HL-60 (cell line): ENCODE data around the gene RNF220.
A peak's percentile ranks its signal among the peaks of the same experiment; 100 is the strongest.

Experiments used
- DNase-seq, 2 experiments: peaks; one replicate each; pipeline ENCODE4 v3.0.0-alpha.2; 2010 to 2020; ENCODE audit warnings: low read depth in 1 of 2, low spot score in 1 of 2
- H3K27ac ChIP-seq: fragments of 250-450 bp; sonication (Bioruptor Pico); replicated peaks from 2 replicates; pipeline ENCODE4 v1.5.1; 2020; ENCODE audit warnings: mild to moderate bottlenecking, moderate library complexity
- H3K27me3 ChIP-seq: fragments of 250-450 bp; sonication (Bioruptor Pico); 2 replicates; pipeline ENCODE4 v1.5.1; 2021; ENCODE audit warnings: mild to moderate bottlenecking, moderate library complexity; ENCODE audit not compliant: insufficient read depth, poor library complexity, severe bottlenecking
- H3K4me3 ChIP-seq: replicated peaks from 2 replicates; pipeline ENCODE4 v1.5.1; 2011; ENCODE audit warnings: mild to moderate bottlenecking, control low read depth, low read length; ENCODE audit not compliant: insufficient read depth
- GABPA ChIP-seq: IDR thresholded peaks from 2 replicates; pipeline ENCODE4 v1.6.1; 2012; ENCODE audit warnings: low read depth
- POLR2AphosphoS5 ChIP-seq: IDR thresholded peaks from 2 replicates; pipeline ENCODE4 v1.6.1; 2012; ENCODE audit warnings: low read depth
- SPI1 ChIP-seq: IDR thresholded peaks from 2 replicates; pipeline ENCODE4 v1.6.1; 2012; ENCODE audit warnings: low read depth, mild to moderate bottlenecking, borderline replicate concordance
- TF ChIP-seq, protein P1 (sequence below): IDR thresholded peaks from one replicate; pipeline ENCODE4 v1.5.1; 2011; ENCODE audit warnings: low read length, control low read depth, inconsistent platforms; ENCODE audit not compliant: insufficient read depth
- TF ChIP-seq, protein P2 (sequence below): IDR thresholded peaks from 2 replicates; pipeline ENCODE4 v1.6.1; 2012; ENCODE audit warnings: low read depth; ENCODE audit not compliant: insufficient replicate concordance

Gene RNF220

DNA sequence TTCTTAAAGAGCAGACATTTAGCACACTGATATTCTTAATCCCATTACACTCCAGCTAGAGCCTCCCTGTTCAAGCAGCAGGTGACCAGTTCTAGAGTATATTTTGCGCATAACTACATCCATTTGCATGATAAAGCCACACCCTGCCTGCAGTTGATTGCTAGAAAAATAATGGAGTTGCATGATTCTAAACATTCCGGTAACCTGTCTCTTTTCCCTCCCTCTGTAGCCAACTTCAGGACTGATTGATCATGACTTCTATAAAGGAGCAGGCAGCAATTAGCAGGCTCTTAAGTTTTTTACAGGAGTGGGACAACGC lies 284.4 kb downstream of the RNF220 start:
- Histone ChIP-seq H3K27me3 (no peaks in the 10 kb centered on the region), H3K27ac (no peak overlapping the region), H3K4me3 (no peak overlapping the region)
- TF ChIP-seq GABPA (no peak), SPI1 (no peak)
- TF ChIP-seq, protein P1, sequence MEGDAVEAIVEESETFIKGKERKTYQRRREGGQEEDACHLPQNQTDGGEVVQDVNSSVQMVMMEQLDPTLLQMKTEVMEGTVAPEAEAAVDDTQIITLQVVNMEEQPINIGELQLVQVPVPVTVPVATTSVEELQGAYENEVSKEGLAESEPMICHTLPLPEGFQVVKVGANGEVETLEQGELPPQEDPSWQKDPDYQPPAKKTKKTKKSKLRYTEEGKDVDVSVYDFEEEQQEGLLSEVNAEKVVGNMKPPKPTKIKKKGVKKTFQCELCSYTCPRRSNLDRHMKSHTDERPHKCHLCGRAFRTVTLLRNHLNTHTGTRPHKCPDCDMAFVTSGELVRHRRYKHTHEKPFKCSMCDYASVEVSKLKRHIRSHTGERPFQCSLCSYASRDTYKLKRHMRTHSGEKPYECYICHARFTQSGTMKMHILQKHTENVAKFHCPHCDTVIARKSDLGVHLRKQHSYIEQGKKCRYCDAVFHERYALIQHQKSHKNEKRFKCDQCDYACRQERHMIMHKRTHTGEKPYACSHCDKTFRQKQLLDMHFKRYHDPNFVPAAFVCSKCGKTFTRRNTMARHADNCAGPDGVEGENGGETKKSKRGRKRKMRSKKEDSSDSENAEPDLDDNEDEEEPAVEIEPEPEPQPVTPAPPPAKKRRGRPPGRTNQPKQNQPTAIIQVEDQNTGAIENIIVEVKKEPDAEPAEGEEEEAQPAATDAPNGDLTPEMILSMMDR: no peak
- no peak for DNase-seq

DNA sequence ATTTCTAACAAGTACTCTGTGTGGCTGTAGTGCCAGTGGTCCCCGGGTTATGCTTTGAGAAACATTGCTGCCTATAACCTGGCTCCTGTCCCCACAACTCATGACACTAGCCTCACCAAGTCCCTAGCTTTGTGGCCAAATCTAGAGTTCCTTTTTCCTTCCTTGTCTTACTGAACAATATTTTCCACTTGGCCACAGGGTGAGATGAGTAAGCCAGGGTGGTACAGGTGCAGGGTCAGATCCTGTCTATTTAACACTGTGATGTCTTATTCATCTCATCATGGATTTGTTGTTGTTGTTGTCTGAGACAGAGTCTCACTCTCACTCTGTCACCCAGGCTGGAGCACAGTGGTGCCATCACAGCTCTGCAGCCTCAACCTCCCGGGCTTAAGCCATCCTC lies 288.1 kb downstream of the RNF220 start:
- TF ChIP-seq GABPA: no peak
- TF ChIP-seq, protein P2, sequence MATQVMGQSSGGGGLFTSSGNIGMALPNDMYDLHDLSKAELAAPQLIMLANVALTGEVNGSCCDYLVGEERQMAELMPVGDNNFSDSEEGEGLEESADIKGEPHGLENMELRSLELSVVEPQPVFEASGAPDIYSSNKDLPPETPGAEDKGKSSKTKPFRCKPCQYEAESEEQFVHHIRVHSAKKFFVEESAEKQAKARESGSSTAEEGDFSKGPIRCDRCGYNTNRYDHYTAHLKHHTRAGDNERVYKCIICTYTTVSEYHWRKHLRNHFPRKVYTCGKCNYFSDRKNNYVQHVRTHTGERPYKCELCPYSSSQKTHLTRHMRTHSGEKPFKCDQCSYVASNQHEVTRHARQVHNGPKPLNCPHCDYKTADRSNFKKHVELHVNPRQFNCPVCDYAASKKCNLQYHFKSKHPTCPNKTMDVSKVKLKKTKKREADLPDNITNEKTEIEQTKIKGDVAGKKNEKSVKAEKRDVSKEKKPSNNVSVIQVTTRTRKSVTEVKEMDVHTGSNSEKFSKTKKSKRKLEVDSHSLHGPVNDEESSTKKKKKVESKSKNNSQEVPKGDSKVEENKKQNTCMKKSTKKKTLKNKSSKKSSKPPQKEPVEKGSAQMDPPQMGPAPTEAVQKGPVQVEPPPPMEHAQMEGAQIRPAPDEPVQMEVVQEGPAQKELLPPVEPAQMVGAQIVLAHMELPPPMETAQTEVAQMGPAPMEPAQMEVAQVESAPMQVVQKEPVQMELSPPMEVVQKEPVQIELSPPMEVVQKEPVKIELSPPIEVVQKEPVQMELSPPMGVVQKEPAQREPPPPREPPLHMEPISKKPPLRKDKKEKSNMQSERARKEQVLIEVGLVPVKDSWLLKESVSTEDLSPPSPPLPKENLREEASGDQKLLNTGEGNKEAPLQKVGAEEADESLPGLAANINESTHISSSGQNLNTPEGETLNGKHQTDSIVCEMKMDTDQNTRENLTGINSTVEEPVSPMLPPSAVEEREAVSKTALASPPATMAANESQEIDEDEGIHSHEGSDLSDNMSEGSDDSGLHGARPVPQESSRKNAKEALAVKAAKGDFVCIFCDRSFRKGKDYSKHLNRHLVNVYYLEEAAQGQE: no peak
- TF ChIP-seq POLR2AphosphoS5: no peak
- TF ChIP-seq, protein P1: no peak
- TF ChIP-seq SPI1: peak; percentile 54; the same call in 1 of the 2 replicates
- peak in 1 of 2 experiments; percentile 34 for DNase-seq
- Histone ChIP-seq H3K27me3 (no peaks in the 10 kb centered on the region), H3K4me3 (no peak overlapping the region), H3K27ac (no peak overlapping the region)

DNA sequence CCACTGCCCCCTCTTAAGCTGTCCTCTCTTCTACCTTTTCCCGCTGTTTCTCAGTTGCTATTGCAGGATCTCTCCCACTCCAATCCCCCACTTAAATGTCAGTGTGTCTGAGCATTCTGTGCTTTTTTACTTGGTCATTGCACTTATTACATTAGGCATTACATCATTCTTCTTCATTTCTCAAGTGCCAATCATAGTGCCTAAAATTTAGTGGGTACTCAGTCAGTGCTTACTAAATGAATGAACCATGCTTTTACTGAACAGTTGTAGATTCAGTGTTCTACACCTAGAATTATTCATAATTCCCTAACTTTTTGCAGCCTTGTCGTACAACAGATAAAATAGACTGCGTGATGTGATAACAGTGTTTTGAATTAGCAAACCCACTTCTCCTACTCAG lies 288.8 kb downstream of the RNF220 start:
- H3K27me3 ChIP-seq: no peaks in the 10 kb centered on the region
- no peak for TF ChIP-seq SPI1
- TF ChIP-seq, protein P1: no peak
- TF ChIP-seq, protein P2: no peak
- no peak for TF ChIP-seq POLR2AphosphoS5
- no peak for TF ChIP-seq GABPA
- no peak for DNase-seq
- H3K4me3 ChIP-seq: no peak overlapping the region
- no peak overlapping the region for H3K27ac ChIP-seq

DNA sequence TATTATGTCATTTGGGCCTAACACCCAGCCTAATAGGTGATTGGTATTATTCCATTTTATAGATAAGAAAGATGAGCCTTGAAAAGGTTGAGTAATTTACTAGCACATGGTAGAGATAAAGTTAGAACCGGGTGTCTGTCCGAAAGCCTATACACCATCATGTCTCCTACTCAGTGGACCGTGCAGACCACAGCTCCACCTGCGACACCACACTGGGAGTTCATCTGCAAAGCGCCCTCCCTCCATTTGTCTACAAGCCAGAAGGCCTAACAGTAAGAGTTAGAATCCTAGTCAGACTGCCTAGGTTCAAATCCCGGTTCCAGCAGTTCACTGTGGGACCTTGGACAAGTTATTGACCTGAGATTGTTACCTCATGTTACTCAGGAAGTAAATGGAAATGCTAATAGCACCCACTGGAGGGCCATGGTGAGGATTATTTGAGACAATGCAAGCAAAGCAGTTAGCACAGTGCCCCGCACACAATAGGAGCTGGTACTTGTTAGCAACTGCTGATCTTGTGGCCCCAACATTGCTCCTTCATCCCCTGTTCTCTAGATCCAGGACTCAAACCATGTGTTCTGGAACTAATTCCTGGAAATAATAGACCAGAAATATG lies 289.9 kb downstream of the RNF220 start:
- Histone ChIP-seq H3K27ac (no peak overlapping the region), H3K4me3 (no peak overlapping the region), H3K27me3 (no peaks in the 10 kb centered on the region)
- TF ChIP-seq, protein P2: no peak
- TF ChIP-seq, protein P1: no peak
- TF ChIP-seq POLR2AphosphoS5 (no peak), SPI1 (no peak), GABPA (no peak)
- DNase-seq: no peak
